ENCODE data around the gene POLR2L. TPM values are rescaled to one million over a fixed set of nuclear protein-coding genes. Genes with fewer than 3 reads are reported as not detected.

The POLR2L gene
- total and polyA plus RNA-seq, 12 donors: 26.2 to 206 (median 109) TPM

- Histone ChIP-seq H3K36me3 (replicated peaks in 1 of 2) (peaks cover 0 to 42% of the 10 kb centered on the region in 2 donors), H3K27ac (no peak overlapping the region), H3K9me3 (replicated peaks in 1 of 3) (no peaks in the 10 kb centered on the region), H3K4me3 (no peak overlapping the region), H3K4me1 (replicated peaks in 1 of 2) (peaks cover 25 to 34% of the 10 kb centered on the region in 2 donors), H3K27me3 (no peaks in the 10 kb centered on the region)
- intact Hi-C loops (cut with DNase I): no loop called here
- no peak for DNase-seq
- WGBS, 4 donors: 92 to 95% (median 93%) methylated on average over 17 to 32 of the region's 32 CpGs
- TF ChIP-seq CTCF (IDR thresholded peaks at IDR 0.05): no peak
These were observed 42.5 kb downstream of the POLR2L start for GRCh38 chr11:799641-800316.

- peak within 1 kb of the TSS in 3 of 4 donors; percentile 11 to 88 (median 47) for H3K4me3 ChIP-seq
- peak; percentile 66 to 82 (median 77) for DNase-seq
- WGBS, 4 donors: 0 to 3% (median 2%) methylated on average over 1 to 69 of the region's 69 CpGs; no CpG with 5 or more reads in 1 of the 4 donors
- peak; percentile 47 to 94 (median 73) for TF ChIP-seq CTCF (IDR thresholded peaks at IDR 0.05)
- no peak for TF ChIP-seq POLR2A (IDR thresholded peaks at IDR 0.05)
- H3K36me3 ChIP-seq (replicated peaks in 1 of 2): peaks cover 0 to 48% of the 10 kb centered on the region in 2 donors
- intact Hi-C loops (cut with DNase I): no loop called here
- H3K27ac ChIP-seq: peak within 1 kb of the TSS in 4 of 5 donors; percentile 59 to 85 (median 78)
- no peaks in the 10 kb centered on the region for H3K9me3 ChIP-seq (replicated peaks in 1 of 3)
- peaks cover 20 to 27% of the 10 kb centered on the region in 2 donors for H3K4me1 ChIP-seq (replicated peaks in 1 of 2)
- H3K27me3 ChIP-seq: no peaks in the 10 kb centered on the region
These were observed 44.1 kb downstream of the POLR2L start, which contains the start of gene SLC25A22 for GRCh38 chr11:798093-798713. Gene SLC25A22 (minus strand): TSS chr11:798281. CDS start chr11:795006, 3,275 bp downstream.

GRCh38 chr11:797296-798092, 44.8 kb downstream of the POLR2L start:
- peaks cover 0 to 41% of the 10 kb centered on the region in 2 donors for H3K36me3 ChIP-seq (replicated peaks in 1 of 2)
- intact Hi-C loops (cut with DNase I): no loop called here
- no peak for TF ChIP-seq CTCF (IDR thresholded peaks at IDR 0.05)
- no peak for TF ChIP-seq POLR2A (IDR thresholded peaks at IDR 0.05)
- H3K27me3 ChIP-seq: no peaks in the 10 kb centered on the region
- H3K27ac ChIP-seq: peak overlapping the region in 4 of 5 donors; percentile 59 to 85 (median 78)
- no peaks in the 10 kb centered on the region for H3K9me3 ChIP-seq (replicated peaks in 1 of 3)
- peak overlapping the region in 3 of 4 donors; percentile 11 to 88 (median 47) for H3K4me3 ChIP-seq
- whole genome bisulfite sequencing, 4 donors: 0 to 5% (median 1%) methylated on average over 6 to 57 of the region's 57 CpGs; no CpG with 5 or more reads in 1 of the 4 donors
- peaks cover 20 to 27% of the 10 kb centered on the region in 2 donors for H3K4me1 ChIP-seq (replicated peaks in 1 of 2)
- peak; percentile 65 to 88 (median 67) for DNase-seq

All from adrenal gland (tissue), 12 donors.